GM12878 (cell line): ENCODE results near the gene PNMA6E. TPM values are rescaled to one million over a fixed set of nuclear protein-coding genes. Genes with fewer than 3 reads are reported as not detected.

ENCODE experiments used
- ATAC-seq: fragments of 200-7000 bp; cut with Tn5 transposase; 3 replicates; pipeline ENCODE4 v1.9.1; 2020; ENCODE audit warnings: mild to moderate bottlenecking, moderate library complexity
- BruUV-seq: library from RNA; stranded (reverse); fragments of 400-500 nt; replicated peaks from 2 replicates; lab custom pipeline; 2021; lab: Mats Ljungman, UMichigan
- CTCF ChIA-PET: fragments of 300-600 bp; sonication (Branson Sonifier 250); formaldehyde crosslinking; extraction: SDS; loops from one replicate; lab custom pipeline; 2021; ENCODE audit warnings: inconsistent platforms; lab: Yijun Ruan, JAX
- POLR2A ChIA-PET: fragments of 350-600 bp; formaldehyde crosslinking; extraction: SDS; loops from one replicate; lab custom pipeline; 2021; ENCODE audit warnings: inconsistent platforms; lab: Charles Lee
- RAD21 ChIA-PET: fragments of 300-600 bp; sonication (Branson Sonifier 250); formaldehyde crosslinking; loops from one replicate; lab custom pipeline; 2023; ENCODE audit warnings: antibody characterized with exemption; ENCODE audit not compliant: unreplicated experiment; lab: Charles Lee
- SMC1A ChIA-PET: fragments of 300-600 bp; sonication (Branson Sonifier 250); formaldehyde crosslinking; loops from one replicate; lab custom pipeline; 2023; ENCODE audit not compliant: unreplicated experiment, uncharacterized antibody; lab: Charles Lee
- DNase-seq: peaks from one replicate; pipeline ENCODE4 v3.0.0-alpha.2; 2011; ENCODE audit warnings: low read depth, low spot score
- FAIRE-seq: peaks from 3 replicates; lab custom pipeline; 2011; peaks lifted over from hg19 to GRCh38; lab: Jason Lieb, UNC
- H2AFZ ChIP-seq: 2 replicates; pipeline ENCODE4 v1.6.0; 2011; ENCODE audit warnings: low read depth, low read length, control low read depth; ENCODE audit not compliant: control insufficient read depth
- H3K27ac ChIP-seq: 2 replicates; pipeline ENCODE4 v1.5.1; 2011; ENCODE audit warnings: control low read depth; ENCODE audit not compliant: control insufficient read depth, insufficient read depth
- H3K27me3 ChIP-seq, 2 experiments: replicated peaks in 1 of 2; 2 replicates each; pipeline versions ENCODE4 v1.6.0 to v1.6.1; 2011; ENCODE audit warnings: low read length in 1 of 2; ENCODE audit not compliant: control insufficient read depth in 2 of 2, insufficient read depth in 2 of 2
- H3K36me3 ChIP-seq, 2 experiments: 2 replicates each; pipeline ENCODE4 v1.5.1; 2011; ENCODE audit warnings: low read length in 1 of 2; ENCODE audit not compliant: control insufficient read depth in 2 of 2, insufficient read depth in 2 of 2
- H3K4me1 ChIP-seq: 2 replicates; pipeline ENCODE4 v1.6.1; 2011; ENCODE audit warnings: mild to moderate bottlenecking, low read length, moderate library complexity, mixed read lengths; ENCODE audit not compliant: control insufficient read depth, insufficient read depth
- H3K4me2 ChIP-seq: 2 replicates; pipeline ENCODE4 v1.6.0; 2011; ENCODE audit warnings: control low read depth; ENCODE audit not compliant: control insufficient read depth, insufficient read depth
- H3K4me3 ChIP-seq: fragments of 200-600 bp; sonication (generic); 2 replicates; pipeline ENCODE4 v1.5.1; 2016
- H3K79me2 ChIP-seq: 2 replicates; pipeline ENCODE4 v1.6.0; 2011; ENCODE audit warnings: low read length; ENCODE audit not compliant: control insufficient read depth, insufficient read depth
- H3K9ac ChIP-seq: 2 replicates; pipeline ENCODE4 v1.8.0; 2011; ENCODE audit warnings: low read length, control low read depth, mixed read lengths; ENCODE audit not compliant: control insufficient read depth, insufficient read depth
- H3K9me3 ChIP-seq: replicated peaks from 3 replicates; pipeline ENCODE4 v1.5.1; 2011; ENCODE audit warnings: mild to moderate bottlenecking, low read length; ENCODE audit not compliant: control insufficient read depth, insufficient read depth
- H4K20me1 ChIP-seq: 2 replicates; pipeline ENCODE4 v1.6.0; 2011; ENCODE audit not compliant: control insufficient read depth, insufficient read depth
- CEBPB ChIP-seq, 2 experiments: fragments of 150-350 bp in 1 of 2; IDR thresholded peaks; 2 replicates each; pipeline ENCODE4 v1.6.1; 2012 to 2014; ENCODE audit warnings: low read depth in 2 of 2, low read length in 2 of 2, borderline replicate concordance in 1 of 2, inconsistent platforms in 1 of 2
- NBN ChIP-seq: fragments of 450-650 bp; IDR thresholded peaks from 2 replicates; pipeline ENCODE4 v1.6.1; 2016
- PBX3 ChIP-seq: IDR thresholded peaks from 2 replicates; pipeline ENCODE4 v1.6.1; 2011; ENCODE audit warnings: mild to moderate bottlenecking, low read depth, low read length, moderate library complexity; ENCODE audit not compliant: insufficient replicate concordance
- PML ChIP-seq: IDR thresholded peaks from 2 replicates; pipeline ENCODE4 v1.6.1; 2012; ENCODE audit warnings: low read length, inconsistent platforms
- RCOR1 ChIP-seq: conservative IDR thresholded peaks from 2 replicates; pipeline ENCODE4 v1.6.1; 2012; ENCODE audit warnings: low read depth, low read length, improper control_type of control experiment
- RELA ChIP-seq: fragments of 450-650 bp; IDR thresholded peaks from 2 replicates; pipeline ENCODE4 v1.8.0; 2014; ENCODE audit warnings: borderline replicate concordance; ENCODE audit not compliant: partially characterized antibody
- SMARCA5 ChIP-seq: fragments of 450-650 bp; IDR thresholded peaks from 2 replicates; pipeline ENCODE4 v1.6.1; 2017; ENCODE audit warnings: mild to moderate bottlenecking
- ZSCAN29 ChIP-seq: fragments of 450-650 bp; IDR thresholded peaks from 2 replicates; pipeline ENCODE4 v1.6.1; 2017; ENCODE audit warnings: mild to moderate bottlenecking, moderate library complexity
- WGBS: methylation state at CpG from one replicate; pipeline ENCODE4 v1.1.6; 2016; ENCODE audit warnings: low lambda C conversion rate; ENCODE audit not compliant: insufficient replicate concordance, insufficient coverage; ENCODE audit errors: missing lambda C conversion rate; 5-methylcytosine and 5-hydroxymethylcytosine counted together
- in situ Hi-C: fragments of 300-500 bp; cut with MboI; formaldehyde crosslinking; loops from 9 replicates; pipeline ENCODE4 v1.14.3; 2018; ENCODE audit warnings: mixed read lengths
- intact Hi-C: fragments of 100-400 bp; cut with micrococcal nuclease; formaldehyde crosslinking; loops from one replicate; pipeline ENCODE4 v1.14.2; 2022; ENCODE audit not compliant: unreplicated experiment
- polyA plus RNA-seq, 11 experiments: library from polyadenylated mRNA; depleted of rRNA in 4 of 11; unstranded in 6 of 11; stranded (reverse) in 5 of 11; fragments of >200 nt; fragmentation: Nextera tagmentation in 4 of 11; fragmentation: Illumina TruSeq in 1 of 11; extraction: Ambion mirVana in 4 of 11; extraction: Trizol in 1 of 11; gene quantifications; 1 replicate in 1 of 11; 2 replicates in 10 of 11; pipeline versions ENCODE4 v1.2.1 to v1.2.3, GENCODE V29; 2011 to 2016; ENCODE audit warnings: inconsistent platforms in 2 of 11, missing spikeins in 2 of 11, low read depth in 1 of 11
- total RNA-seq, 4 experiments: library from RNA; depleted of rRNA in 3 of 4; stranded (reverse); fragments of >200 nt in 3 of 4; fragmentation: Illumina TruSeq in 1 of 4; extraction: Trizol in 1 of 4; gene quantifications; 2 replicates each; pipeline versions ENCODE4 v1.2.1 to v1.2.3, GENCODE V29; 2013 to 2021

Gene PNMA6E
- total and polyA plus RNA-seq, 10 of the 15 experiments (the other 5 are each of a cell fraction or from before 2014, with no cell fraction given): not detected

- no TSS peak for BruUV-seq
- TF ChIP-seq PML (no peak), PBX3 (no peak), ZSCAN29 (no peak)
- H3K9me3 ChIP-seq: no peaks in the 10 kb centered on the region
- H2AFZ ChIP-seq: no peak overlapping the region
- no peak overlapping the region for H3K4me2 ChIP-seq
- no peak overlapping the region for H3K27ac ChIP-seq
- H3K36me3 ChIP-seq: no peaks in the 10 kb centered on the region
- DNase-seq (no peak), FAIRE-seq (no peak), ATAC-seq (no peak)
- H3K4me3 ChIP-seq: no peak overlapping the region
- no peaks in the 10 kb centered on the region for H3K4me1 ChIP-seq
- H3K79me2 ChIP-seq: no peaks in the 10 kb centered on the region
- H3K9ac ChIP-seq: no peak overlapping the region
- ChIA-PET RAD21 (no interaction called here), SMC1A (no interaction called here), POLR2A (no interaction called here), CTCF (no interaction called here)
- H3K27me3 ChIP-seq: no peaks in the 10 kb centered on the region
- intact Hi-C loops: no loop called here
- 57% methylated on average over 15 of the region's 15 CpGs for WGBS
- no peaks in the 10 kb centered on the region for H4K20me1 ChIP-seq
- in situ Hi-C loops: no loop called here
These were observed 48.4 kb upstream of the PNMA6E start for GRCh38 chrX:153449368-153450113.

- in situ Hi-C loops (no loop called here), intact Hi-C loops (no loop called here)
- CTCF ChIA-PET: no interaction called here
- SMC1A ChIA-PET: no interaction called here
- no peaks in the 10 kb centered on the region for H4K20me1 ChIP-seq
- TF ChIP-seq NBN (no peak), SMARCA5 (no peak), RCOR1 (no peak), RELA (no peak), CEBPB (IDR thresholded peaks at IDR 0.05; ENCODE audit: borderline replicate concordance in 1 of 2, low read depth in 2 of 2, low read length in 2 of 2) (no peak)
- TF ChIP-seq, all 136 proteins: peak for 0
- no peaks in the 10 kb centered on the region for H3K79me2 ChIP-seq
- no TSS peak for BruUV-seq
- ATAC-seq (no peak), DNase-seq (no peak), FAIRE-seq (no peak)
- no peaks in the 10 kb centered on the region for H3K9me3 ChIP-seq
- 68% methylated on average over 19 of the region's 21 CpGs for WGBS
- H3K4me3 ChIP-seq: no peak overlapping the region
- H3K36me3 ChIP-seq: no peaks in the 10 kb centered on the region
- H3K27me3 ChIP-seq: no peaks in the 10 kb centered on the region
- no peak overlapping the region for H3K4me2 ChIP-seq
- no peak overlapping the region for H3K9ac ChIP-seq
- POLR2A ChIA-PET: no interaction called here
- H3K4me1 ChIP-seq: no peaks in the 10 kb centered on the region
- no peak overlapping the region for H3K27ac ChIP-seq
- RAD21 ChIA-PET: no interaction called here
- H2AFZ ChIP-seq: no peak overlapping the region
These were observed 47.6 kb upstream of the PNMA6E start for GRCh38 chrX:153448556-153449367.
